Camera-type eye (tissue), 1 donor: Measurements from ENCODE around the gene LDHAL6A. TPM values are rescaled to one million over a fixed set of nuclear protein-coding genes. Genes with fewer than 3 reads are reported as not detected.

ENCODE experiments used
- total RNA-seq: library from RNA; depleted of rRNA; stranded (reverse); fragments of >200 nt; gene quantifications from one replicate; pipeline ENCODE4 v1.2.3, GENCODE V29; 2014

Gene LDHAL6A
- total RNA-seq = not detected

GRCh38 chr11:18455686-18456372 lies at the start of gene LDHAL6A:
Gene LDHAL6A (plus strand): TSS chr11:18455856. CDS start chr11:18456681, 825 bp downstream.

GRCh38 chr11:18526521-18527296 lies 71.1 kb downstream of the LDHAL6A start, which contains the start of gene TSG101:
Gene TSG101 (minus strand): TSS chr11:18526942. CDS start chr11:18526816, 126 bp downstream.

Other genes with a start within 250 kb of the LDHAL6A start
- not detected for gene SAA4, start 219.1 kb upstream of the LDHAL6A start, total RNA-seq
- gene SAA2, start 207.2 kb upstream of the LDHAL6A start, total RNA-seq = 0.99 TPM
- gene SAA1, start 189.6 kb upstream of the LDHAL6A start, total RNA-seq = not detected
- gene HPS5, start 133.7 kb upstream of the LDHAL6A start, total RNA-seq = 43.2 TPM
- 94.6 TPM for gene GTF2H1, start 133.3 kb upstream of the LDHAL6A start, total RNA-seq
- 507 TPM for gene LDHA, start 61.3 kb upstream of the LDHAL6A start, total RNA-seq
- not detected for gene LDHC, start 43.5 kb upstream of the LDHAL6A start, total RNA-seq
- gene TSG101, start 71.1 kb downstream of the LDHAL6A start, total RNA-seq = 108 TPM
- 30.5 TPM for gene UEVLD, start 132.9 kb downstream of the LDHAL6A start, total RNA-seq
- gene MISFA, start 143.9 kb downstream of the LDHAL6A start, total RNA-seq = 1.5 TPM
- gene SPTY2D1, start 178.5 kb downstream of the LDHAL6A start, total RNA-seq = 29.7 TPM
- gene TMEM86A, start 242.9 kb downstream of the LDHAL6A start, total RNA-seq = 7.3 TPM